Panc1 (cell line): ENCODE data around the gene OR10D3. TPM values are rescaled to one million over a fixed set of nuclear protein-coding genes. Genes with fewer than 3 reads are reported as not detected.

Experiments used
- ATAC-seq: fragments of 200-7000 bp; cut with Tn5 transposase; 2 replicates; pipeline ENCODE4 v1.9.1; 2020; ENCODE audit warnings: mild to moderate bottlenecking, moderate library complexity
- BruUV-seq: library from RNA; stranded (reverse); fragments of 400-500 nt; replicated peaks from 2 replicates; lab custom pipeline; 2021; lab: Mats Ljungman, UMichigan
- CTCF ChIA-PET: fragments of 300-600 bp; sonication (Branson Sonifier 250); formaldehyde crosslinking; loops from one replicate; lab custom pipeline; 2022; ENCODE audit warnings: antibody characterized with exemption; lab: Charles Lee
- POLR2A ChIA-PET: fragments of 300-600 bp; sonication (Branson Sonifier 250); formaldehyde crosslinking; loops from one replicate; lab custom pipeline; 2022; ENCODE audit warnings: antibody characterized with exemption; lab: Charles Lee
- DNase-seq: peaks from one replicate; pipeline ENCODE4 v3.0.0-alpha.2; 2010; ENCODE audit warnings: low read depth, low spot score
- H3K27ac ChIP-seq: 2 replicates; pipeline ENCODE4 v1.5.1; 2011; ENCODE audit warnings: mild to moderate bottlenecking, low read length, inconsistent platforms
- H3K27me3 ChIP-seq: fragments of 200-500 bp; sonication (Bioruptor generic); 2 replicates; pipeline ENCODE4 v1.6.0; 2014; ENCODE audit warnings: low read length, inconsistent platforms; ENCODE audit not compliant: control insufficient read depth, insufficient read depth
- H3K36me3 ChIP-seq: fragments of 200-500 bp; sonication (Bioruptor generic); 2 replicates; pipeline ENCODE4 v1.5.1; 2014; ENCODE audit warnings: inconsistent platforms, mild to moderate bottlenecking, low read length, moderate library complexity; ENCODE audit not compliant: control insufficient read depth, insufficient read depth
- H3K4me1 ChIP-seq: 2 replicates; pipeline ENCODE4 v1.5.1; 2011; ENCODE audit warnings: inconsistent platforms, mild to moderate bottlenecking, low read length, moderate library complexity; ENCODE audit not compliant: control insufficient read depth, insufficient read depth
- H3K4me3 ChIP-seq, 2 experiments: 2 replicates each; pipeline ENCODE4 v1.5.1; 2011 to 2012; ENCODE audit warnings: low read depth in 2 of 2, low read length in 2 of 2, mild to moderate bottlenecking in 2 of 2, inconsistent platforms in 1 of 2, moderate library complexity in 1 of 2
- H3K9me3 ChIP-seq: fragments of 200-500 bp; sonication (Bioruptor generic); 2 replicates; pipeline ENCODE4 v1.5.1; 2014; ENCODE audit warnings: low read depth, mild to moderate bottlenecking, inconsistent platforms, low read length, moderate library complexity; ENCODE audit not compliant: control insufficient read depth, insufficient read depth
- CTCF ChIP-seq: fragments of 450-650 bp; IDR thresholded peaks from 2 replicates; pipeline ENCODE4 v1.5.1; 2017; ENCODE audit warnings: mild to moderate bottlenecking
- POLR2AphosphoS5 ChIP-seq: IDR thresholded peaks from 2 replicates; pipeline ENCODE4 v1.6.1; 2012; ENCODE audit warnings: mild to moderate bottlenecking, low read depth, low read length, moderate library complexity
- REST ChIP-seq, 2 experiments: IDR thresholded peaks; 2 replicates each; pipeline ENCODE4 v1.6.1; 2011 to 2012; ENCODE audit warnings: low read depth in 2 of 2, control low read depth in 1 of 2, low read length in 1 of 2, mild to moderate bottlenecking in 1 of 2, moderate library complexity in 1 of 2; ENCODE audit not compliant: insufficient read depth in 1 of 2
- SIN3A ChIP-seq: IDR thresholded peaks from 2 replicates; pipeline ENCODE4 v1.6.1; 2012; ENCODE audit warnings: low read depth, mild to moderate bottlenecking, low read length, moderate library complexity, borderline replicate concordance; ENCODE audit not compliant: insufficient read depth
- TCF7L2 ChIP-seq: IDR thresholded peaks from 2 replicates; pipeline ENCODE4 v1.6.1; 2011; ENCODE audit warnings: mild to moderate bottlenecking, low read depth, low read length, inconsistent platforms
- in situ Hi-C: cut with HindIII; loops from 2 replicates; pipeline ENCODE4 v1.10.0; 2016; ENCODE audit warnings: low sequenced_read_pairs, low pct_unique_long_range_greater_than_20kb
- intact Hi-C: fragments of 100-400 bp; cut with micrococcal nuclease; formaldehyde crosslinking; loops from one replicate; pipeline ENCODE4 v1.10.0; 2022; ENCODE audit not compliant: unreplicated experiment
- total RNA-seq: library from RNA; stranded (reverse); gene quantifications from one replicate; pipeline ENCODE4 v1.2.1, GENCODE V29; 2021; ENCODE audit not compliant: unreplicated experiment

The OR10D3 gene
- total RNA-seq, 1 experiment from 2014 or later: not detected

- H3K27me3 ChIP-seq: no peaks in the 10 kb centered on the region
- TF ChIP-seq POLR2AphosphoS5 (no peak), REST (IDR thresholded peaks at IDR 0.05; ENCODE audit: insufficient read depth in 1 of 2, low read depth in 2 of 2, low read length in 1 of 2) (no peak), TCF7L2 (no peak), CTCF (no peak), SIN3A (no peak)
- intact Hi-C loops (no loop called here), in situ Hi-C loops (no loop called here)
- H3K4me1 ChIP-seq: no peaks in the 10 kb centered on the region
- H3K36me3 ChIP-seq: no peaks in the 10 kb centered on the region
- POLR2A ChIA-PET: no interaction called here
- CTCF ChIA-PET: no interaction called here
- no TSS peak for BruUV-seq
- DNase-seq (no peak), ATAC-seq (no peak)
- no peak overlapping the region for H3K4me3 ChIP-seq
- no peaks in the 10 kb centered on the region for H3K9me3 ChIP-seq
- H3K27ac ChIP-seq: no peak overlapping the region
Observed at GRCh38 chr11:124176925-124177715, 6.0 kb upstream of the OR10D3 start.

- no TSS peak for BruUV-seq
- no peaks in the 10 kb centered on the region for H3K27me3 ChIP-seq
- H3K9me3 ChIP-seq: no peaks in the 10 kb centered on the region
- ATAC-seq: no peak
- DNase-seq: no peak
- in situ Hi-C loops (no loop called here), intact Hi-C loops (no loop called here)
- TF ChIP-seq TCF7L2 (no peak), REST (IDR thresholded peaks at IDR 0.05; ENCODE audit: insufficient read depth in 1 of 2, low read depth in 2 of 2, low read length in 1 of 2) (no peak), SIN3A (no peak), POLR2AphosphoS5 (no peak), CTCF (no peak)
- no peaks in the 10 kb centered on the region for H3K4me1 ChIP-seq
- ChIA-PET CTCF (no interaction called here), POLR2A (no interaction called here)
- H3K36me3 ChIP-seq: no peaks in the 10 kb centered on the region
- no peak overlapping the region for H3K27ac ChIP-seq
- H3K4me3 ChIP-seq: no peak overlapping the region
Observed at GRCh38 chr11:124179310-124179709, 3.8 kb upstream of the OR10D3 start.
